HG02973 (cell line): ENCODE results near the gene SPDYE2B.
"Not testable (repeated sequence)": the region's sequence is repeated elsewhere in the genome, so short reads cannot be mapped to it uniquely, and the experiment has no call there.

Source experiments
- ATAC-seq: cut with Tn5 transposase; IDR thresholded peaks from one replicate; pipeline ENCODE4 v1.9.1; 2021; ENCODE audit warnings: moderate library complexity; ENCODE audit not compliant: unreplicated experiment

Gene SPDYE2B

DNA sequence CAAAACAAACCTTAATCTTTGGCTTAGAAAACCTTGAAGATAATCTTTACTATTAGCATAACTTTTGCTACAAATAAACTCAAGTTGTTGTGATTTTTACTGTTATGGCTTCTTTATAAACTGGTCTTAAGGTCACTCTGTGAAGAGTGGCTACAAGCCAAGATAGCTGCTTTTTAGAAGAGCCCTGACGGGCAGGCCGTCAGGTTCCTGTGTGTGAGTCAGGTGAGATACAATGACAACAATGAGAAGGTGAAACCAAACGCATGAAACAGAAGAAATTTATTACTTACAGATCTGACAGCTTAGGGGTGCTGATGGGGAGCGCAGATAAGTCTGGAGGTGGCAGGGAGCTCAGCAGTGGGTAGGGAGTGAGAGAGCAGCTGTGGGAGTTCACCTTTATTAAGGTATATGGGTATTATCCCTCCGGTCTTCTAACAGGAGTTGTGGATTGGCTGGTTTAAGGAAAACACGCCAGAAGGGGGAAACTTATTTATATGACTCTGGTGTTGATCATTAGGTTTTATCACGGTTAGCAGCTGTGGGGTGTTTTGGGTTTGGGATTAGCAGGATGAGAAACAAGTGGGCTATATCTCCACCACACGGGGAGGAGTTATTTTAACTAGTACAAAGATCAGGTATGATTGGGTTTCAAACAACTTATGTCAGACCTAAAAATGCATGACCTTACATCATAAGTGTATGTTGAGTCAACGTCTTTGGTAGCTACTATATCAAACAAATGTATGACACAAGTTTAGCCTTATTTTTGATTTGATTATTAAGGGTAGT lies 49.0 kb downstream of the SPDYE2B start:
- ATAC-seq, result not testable (repeated sequence)
